Fibroblast of skin of scalp (primary cell): Measurements from ENCODE around the gene TRAPPC4. TPM values are rescaled to one million over a fixed set of nuclear protein-coding genes. Genes with fewer than 3 reads are reported as not detected.
"Not testable (repeated sequence)": the region's sequence is repeated elsewhere in the genome, so short reads cannot be mapped to it uniquely, and the experiment has no call there.

Source experiments
- DNase-seq: peaks from one replicate; pipeline ENCODE4 v3.0.0-alpha.2; 2013
- polyA plus RNA-seq, 2 experiments: library from polyadenylated mRNA; unstranded; fragments of 120-200 nt; gene quantifications; one replicate each; pipeline ENCODE4 v1.2.1, GENCODE V29; 2013; ENCODE audit not compliant: insufficient read length in 2 of 2

Gene TRAPPC4, protein sequence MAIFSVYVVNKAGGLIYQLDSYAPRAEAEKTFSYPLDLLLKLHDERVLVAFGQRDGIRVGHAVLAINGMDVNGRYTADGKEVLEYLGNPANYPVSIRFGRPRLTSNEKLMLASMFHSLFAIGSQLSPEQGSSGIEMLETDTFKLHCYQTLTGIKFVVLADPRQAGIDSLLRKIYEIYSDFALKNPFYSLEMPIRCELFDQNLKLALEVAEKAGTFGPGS
- 66.8 TPM for polyA plus RNA-seq (2013, experiment 1 of 2; ENCODE audit: insufficient read length)
- 70.1 TPM for polyA plus RNA-seq (2013, experiment 2 of 2; ENCODE audit: insufficient read length)

DNA sequence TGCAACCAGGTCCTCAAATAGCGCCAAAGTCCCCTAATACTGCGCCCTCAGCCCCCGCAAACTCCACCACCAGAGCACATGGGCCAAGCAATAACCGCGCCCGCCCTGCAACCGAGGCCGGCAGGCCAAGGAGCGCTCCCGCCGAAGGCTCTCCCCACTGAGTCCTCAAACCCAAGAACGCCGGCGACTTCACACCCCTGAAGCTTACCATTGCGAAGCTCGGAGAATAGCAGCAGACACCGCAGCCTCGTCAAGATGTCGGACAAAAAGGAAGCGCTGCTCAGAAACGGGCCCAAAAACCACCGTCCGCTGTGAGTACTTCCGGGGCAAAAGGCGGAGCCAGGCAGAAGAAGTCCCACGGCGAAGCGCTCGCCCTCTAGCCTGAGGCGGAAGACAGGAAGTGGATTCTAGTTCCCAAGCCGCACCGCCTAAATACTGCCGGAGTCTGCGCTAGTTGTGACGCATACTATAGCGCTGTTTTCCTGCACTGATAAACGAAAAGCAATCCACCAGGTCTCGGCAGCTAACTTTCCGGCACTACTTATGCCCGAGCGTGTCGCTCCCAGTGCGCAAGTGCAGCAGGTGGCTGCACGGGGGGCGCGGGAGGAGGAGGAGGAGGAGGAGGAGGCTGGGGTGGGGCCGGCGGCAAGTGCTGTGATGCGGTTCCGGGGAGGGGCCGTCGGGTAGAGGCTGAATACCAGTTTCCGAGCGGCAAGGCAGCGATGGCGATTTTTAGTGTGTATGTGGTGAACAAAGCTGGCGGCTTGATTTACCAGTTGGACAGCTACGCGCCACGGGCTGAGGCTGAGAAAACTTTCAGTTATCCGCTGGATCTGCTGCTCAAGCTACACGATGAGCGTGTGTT lies at the start of gene TRAPPC4, which contains the start of gene RPS25:
TSS of gene TRAPPC4 (plus strand) at position 693 of the 865 bp plus-strand sequence. CDS start at position 723, 30 bp downstream.
TSS of gene RPS25 (minus strand) at position 270 of the 865 bp plus-strand sequence. CDS start at position 211, 59 bp downstream.
- peak; percentile 97 for DNase-seq

DNA sequence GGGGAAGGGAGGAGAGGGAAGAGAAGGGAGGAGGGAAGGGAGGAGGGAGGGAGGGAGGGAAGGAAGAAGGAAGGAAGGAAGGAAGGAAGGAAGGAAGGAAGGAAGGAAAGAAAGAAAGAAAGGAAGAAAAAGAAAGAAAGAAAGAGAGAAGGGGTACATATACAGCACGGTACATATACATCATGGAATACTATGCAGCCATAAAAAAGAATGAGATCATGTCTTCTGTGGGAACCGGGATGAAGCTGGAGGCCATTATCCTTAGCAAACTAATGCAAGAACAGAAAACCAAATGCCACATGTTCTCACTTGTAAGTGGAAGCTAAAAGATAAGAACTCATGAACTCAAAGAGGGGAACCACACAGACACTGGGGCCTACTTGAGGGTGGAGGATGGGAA lies 49.1 kb upstream of the TRAPPC4 start:
- DNase-seq: not testable (repeated sequence)

DNA sequence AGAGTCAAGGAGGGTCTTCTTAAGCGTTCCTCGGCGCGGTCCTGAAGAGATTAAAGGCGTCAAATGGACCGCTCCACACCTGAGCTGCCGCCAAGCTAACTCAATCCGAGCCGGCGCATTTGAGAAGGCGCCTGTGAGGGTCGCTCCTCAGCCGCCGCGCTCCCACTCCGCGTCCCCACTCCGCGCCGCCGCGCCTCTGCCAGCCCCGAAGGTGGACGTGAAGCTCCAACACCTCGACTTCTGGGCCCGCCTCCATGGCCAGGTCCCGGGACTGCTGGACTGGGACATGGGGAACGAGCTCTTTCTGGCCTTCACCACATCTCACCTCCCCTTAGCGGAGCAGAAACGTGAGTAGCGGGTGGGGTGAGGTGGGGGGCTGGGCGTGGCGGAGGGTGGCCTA lies 46.9 kb upstream of the TRAPPC4 start, which contains the start of gene FOXR1:
TSS of gene FOXR1 (plus strand) at position 116 of the 400 bp plus-strand sequence. CDS start at position 287, 171 bp downstream.
- DNase-seq: no peak

DNA sequence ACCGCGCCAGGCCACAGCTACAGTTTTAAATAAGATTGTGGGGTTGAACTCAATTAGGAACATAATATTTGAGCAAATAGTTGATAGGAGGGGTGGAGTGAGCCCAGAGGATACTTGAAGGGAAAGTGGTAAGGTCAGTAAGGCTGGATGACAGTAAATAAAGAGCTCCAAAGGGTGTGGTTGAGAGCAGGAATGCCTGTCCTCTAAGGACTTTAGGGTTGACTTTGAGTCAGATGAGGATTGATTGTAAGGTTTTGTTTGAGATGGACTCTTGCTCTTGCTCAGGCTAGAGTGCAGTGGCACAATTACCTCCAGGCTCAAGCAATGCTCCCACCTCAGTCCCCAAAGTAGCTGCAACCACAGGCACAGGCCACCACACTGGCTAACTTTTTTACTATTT lies 44.6 kb upstream of the TRAPPC4 start:
- no peak for DNase-seq

DNA sequence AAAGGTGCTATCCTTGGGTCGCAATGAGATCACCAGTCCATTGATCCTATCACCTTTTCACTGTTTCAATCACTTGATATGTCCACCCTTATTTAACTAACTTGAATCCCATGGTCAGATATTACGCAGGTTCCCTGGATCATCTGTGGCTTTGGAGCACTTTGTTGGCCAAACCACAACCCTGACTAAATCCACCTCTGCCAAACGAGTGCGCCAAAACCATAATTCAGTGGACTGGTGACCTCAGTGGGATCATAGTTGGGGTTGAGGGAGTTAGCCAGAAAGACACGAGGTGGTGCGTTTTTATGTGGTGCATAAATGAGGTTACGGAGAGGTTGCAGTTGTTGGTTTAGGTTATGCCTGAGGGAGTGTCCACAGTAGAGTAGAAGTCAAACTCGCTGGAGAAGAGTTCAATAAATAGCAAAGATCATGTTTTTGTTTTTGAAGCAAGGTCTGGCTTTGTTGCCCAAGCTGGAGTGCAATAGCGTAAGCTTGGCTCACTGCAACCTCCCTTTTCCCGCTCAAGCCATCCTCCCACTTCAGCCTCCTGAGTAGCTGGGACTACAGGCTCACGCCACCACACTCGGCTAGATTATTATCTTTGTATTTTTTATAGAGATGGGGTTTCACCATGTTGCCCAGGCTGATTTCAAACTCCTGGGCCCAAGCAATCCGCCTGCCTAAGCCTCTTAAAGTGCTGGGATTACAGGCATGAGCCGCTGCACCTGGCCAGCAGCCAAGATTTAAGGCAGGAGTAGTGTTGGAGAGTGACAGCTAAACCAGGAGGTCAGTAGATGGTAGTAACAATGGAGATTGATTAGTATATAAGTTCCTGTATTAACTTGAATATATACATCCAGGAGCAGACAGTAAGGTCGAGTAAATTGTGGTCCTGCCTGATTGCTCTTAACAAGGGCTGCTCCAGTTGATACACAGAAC lies 42.5 kb upstream of the TRAPPC4 start:
- DNase-seq: no peak

DNA sequence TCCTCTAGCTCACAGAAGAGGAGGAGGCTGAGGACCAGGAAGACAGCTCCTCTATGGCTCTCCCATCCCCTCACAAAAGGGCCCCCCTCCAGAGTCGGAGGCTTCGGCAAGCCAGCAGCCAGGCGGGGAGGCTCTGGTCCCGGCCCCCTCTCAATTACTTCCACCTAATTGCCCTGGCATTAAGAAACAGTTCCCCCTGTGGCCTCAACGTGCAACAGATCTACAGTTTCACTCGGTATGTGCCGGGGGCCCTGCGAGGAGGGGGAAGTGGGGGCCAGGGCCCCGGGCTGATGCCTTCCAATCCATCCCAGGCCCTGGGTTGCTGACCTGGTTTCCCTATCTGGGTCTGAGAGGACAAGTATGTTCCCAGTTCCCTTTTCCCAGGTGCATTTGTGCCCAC lies 39.1 kb upstream of the TRAPPC4 start:
- no peak for DNase-seq

DNA sequence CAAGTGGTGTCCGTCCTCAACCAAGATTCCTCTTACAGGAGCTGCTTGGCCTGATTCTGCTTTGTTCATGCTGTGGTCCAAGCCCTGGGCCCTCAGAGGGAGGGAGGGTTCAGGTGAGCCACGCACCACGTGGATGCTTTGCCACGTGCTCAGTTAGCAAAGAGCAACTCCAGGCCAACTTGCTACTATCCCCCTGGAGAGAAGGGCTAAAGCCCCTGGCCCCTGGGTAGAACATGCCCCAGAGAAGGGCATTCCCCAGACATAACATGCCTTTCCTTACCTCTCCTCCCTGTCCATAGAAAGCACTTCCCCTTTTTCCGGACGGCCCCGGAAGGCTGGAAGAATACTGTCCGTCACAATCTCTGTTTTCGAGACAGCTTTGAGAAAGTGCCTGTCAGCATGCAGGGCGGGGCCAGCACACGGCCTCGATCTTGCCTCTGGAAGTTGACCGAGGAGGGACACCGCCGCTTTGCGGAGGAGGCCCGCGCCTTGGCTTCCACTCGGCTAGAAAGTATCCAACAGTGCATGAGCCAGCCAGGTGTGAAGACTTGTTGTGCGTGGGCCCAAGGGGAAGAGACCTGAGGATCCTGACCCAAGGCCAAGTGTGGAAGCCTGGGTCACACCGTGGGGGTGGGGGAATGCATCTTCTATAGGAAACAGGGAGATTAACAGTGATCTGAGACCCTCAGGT lies 38.2 kb upstream of the TRAPPC4 start:
- no peak for DNase-seq

DNA sequence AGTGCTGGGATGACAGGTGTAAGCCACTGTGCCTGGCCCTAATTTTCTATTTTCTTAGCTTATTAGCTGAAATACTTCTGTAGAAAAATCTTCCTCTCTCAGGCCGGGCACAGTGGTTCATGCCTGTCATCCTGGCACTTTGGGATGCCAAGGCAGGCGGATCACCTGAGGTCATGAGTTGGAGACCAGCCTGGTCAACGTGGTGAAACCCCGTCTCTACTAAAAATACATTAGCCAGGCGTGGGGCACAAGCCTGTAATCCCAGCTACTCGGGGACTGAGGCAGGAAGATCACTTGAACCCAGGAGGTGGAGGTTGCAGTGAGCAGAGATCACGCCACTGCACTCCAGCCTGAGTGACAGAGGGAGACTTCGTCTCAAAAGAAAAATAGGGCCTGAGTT lies 34.2 kb upstream of the TRAPPC4 start:
- DNase-seq: not testable (repeated sequence)

DNA sequence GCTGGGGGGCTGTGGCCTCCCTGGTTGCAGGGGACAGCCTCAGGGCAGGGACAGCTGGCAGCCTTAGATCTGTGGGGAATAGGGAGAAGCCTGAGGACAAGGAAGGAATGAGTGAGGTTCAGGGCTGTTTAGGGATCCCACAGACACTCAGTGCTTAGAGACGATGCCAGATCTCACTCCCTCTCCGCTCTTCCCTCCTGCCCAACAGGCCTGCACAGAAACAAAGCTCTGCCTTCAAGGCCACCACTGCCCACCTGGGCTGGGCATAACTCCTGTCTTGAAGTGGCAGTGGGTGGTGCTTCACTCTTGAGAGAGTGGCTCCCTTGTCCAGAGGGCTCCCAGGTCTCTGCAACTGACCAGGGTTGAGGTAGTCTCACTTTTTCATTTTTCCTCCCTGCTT lies 33.7 kb upstream of the TRAPPC4 start:
- DNase-seq: no peak

DNA sequence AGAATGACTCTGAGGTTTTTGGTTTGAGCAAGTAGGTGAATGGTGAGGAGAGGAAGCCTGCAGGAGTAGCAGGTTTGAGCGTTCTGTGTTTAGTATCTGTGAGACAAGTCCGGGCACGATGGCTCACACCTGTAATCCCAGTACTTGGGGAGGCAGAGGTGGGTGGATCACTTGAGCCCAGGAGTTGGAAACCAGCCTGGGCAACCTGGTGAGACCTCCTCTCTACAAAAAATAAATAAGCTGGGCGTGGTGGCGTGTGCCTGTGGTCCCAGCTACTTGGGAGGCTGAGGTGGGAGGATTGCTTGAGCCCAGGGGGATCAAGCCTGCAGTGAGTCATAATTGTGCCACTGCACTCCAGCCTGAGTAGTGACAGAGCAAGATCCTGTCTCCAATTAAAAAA lies 30.3 kb upstream of the TRAPPC4 start:
- no peak for DNase-seq

DNA sequence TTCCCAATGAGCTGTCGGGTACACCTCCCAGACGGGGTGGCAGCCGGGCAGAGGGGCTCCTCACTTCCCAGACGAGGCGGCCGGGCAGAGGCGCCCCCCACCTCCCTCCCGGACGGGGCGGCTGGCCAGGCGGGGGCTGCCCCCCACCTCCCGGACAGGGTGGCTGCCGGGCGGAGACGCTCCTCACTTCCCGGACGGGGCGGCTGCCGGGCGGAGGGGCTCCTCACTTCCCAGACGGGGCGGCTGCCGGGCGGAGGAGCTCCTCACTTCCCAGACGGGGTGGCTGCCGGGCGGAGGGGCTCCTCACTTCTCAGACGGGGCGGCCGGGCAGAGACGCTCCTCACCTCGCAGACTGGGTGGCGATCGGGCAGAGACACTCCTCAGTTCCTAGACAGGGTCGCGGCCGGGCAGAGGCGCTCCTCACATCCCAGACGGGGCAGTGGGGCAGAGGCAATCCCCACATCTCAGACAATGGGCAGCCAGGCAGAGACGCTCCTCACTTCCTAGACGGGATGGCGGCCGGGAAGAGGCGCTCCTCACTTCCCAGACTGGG lies 27.0 kb upstream of the TRAPPC4 start:
- DNase-seq: not testable (repeated sequence)

DNA sequence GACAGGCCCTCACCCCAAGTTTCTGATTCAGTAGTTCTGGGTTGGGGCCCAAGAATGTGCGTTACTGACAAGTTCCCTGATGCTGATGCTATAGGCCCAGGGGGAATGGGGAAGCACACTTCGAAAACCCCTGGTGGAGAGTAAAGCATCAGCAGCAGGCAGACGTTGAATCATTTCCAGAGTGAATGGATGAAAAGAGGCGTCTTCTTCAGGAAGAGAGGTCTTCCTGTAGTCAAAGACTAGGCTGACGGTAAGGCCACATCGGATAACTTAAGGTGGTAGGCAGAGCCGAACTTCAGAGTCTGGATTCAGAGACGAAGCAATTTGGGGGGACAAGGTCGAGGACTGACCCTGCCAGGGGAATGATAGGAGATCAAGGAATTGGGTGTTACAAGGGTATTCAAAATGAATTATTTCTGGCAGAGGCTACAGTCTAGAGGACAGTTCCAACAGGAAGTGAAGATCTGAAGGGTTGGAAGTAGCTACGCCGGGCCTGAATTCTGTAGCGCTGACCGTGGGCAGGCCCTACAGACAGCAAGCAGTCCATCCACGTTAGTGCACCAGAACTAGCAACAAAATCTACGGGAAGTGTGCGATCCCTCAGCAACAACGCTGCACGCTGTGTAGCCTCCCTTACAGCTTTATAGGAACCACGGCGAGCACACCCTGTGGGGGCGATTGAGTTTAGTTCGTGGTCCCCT lies 21.5 kb upstream of the TRAPPC4 start:
- DNase-seq: peak; percentile 28

DNA sequence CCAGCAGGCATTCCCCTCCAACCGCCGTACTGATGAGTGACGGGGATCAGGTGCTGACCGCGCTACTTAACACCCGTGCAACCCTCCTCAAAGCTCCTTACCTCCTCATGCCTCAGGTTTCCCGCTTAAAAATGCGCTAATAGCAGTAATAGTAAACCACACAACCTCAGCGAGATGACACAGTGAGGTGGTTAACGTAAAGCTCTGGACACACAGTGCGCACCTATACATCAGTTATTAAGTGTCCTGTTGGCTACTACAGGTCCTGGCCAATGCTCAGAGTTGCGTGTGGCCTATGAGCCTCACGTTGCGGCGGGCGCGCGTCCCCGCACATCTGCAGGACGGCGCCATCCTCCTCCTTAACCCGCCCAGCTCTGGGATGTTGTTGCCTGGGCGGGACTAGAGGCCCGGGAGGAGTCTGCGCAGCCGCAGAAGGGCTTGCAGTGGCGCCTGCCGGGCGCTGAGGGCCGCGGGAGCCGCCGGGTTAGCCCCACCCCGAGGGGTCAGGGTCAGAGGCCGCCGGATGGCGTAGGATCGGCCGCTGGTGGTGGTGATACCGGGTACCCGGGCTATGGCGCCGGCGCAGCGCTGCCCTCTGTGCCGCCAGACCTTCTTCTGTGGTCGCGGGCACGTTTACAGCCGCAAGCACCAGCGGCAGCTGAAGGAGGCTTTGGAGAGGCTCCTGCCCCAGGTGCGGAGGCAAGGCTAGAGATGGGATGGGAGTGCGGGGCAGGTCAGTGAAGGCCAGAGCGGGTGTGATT lies 20.8 kb upstream of the TRAPPC4 start, which contains the start of gene CENATAC:
TSS of gene CENATAC (plus strand) at position 512 of the 761 bp plus-strand sequence. CDS start at position 572, 60 bp downstream.
- peak; percentile 87 for DNase-seq

DNA sequence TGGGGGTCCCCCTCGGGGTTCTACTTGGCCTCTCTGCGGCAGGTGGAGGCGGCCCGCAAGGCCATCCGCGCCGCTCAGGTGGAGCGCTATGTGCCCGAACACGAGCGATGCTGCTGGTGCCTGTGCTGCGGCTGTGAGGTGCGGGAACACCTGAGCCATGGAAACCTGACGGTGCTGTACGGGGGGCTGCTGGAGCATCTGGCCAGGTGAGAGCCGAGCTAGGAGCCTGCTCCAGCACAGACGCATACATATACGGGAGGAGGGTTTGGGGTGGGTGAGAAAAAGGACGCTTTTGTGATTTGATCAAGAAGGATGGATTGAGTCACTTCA lies 20.2 kb upstream of the TRAPPC4 start:
- DNase-seq: no peak

DNA sequence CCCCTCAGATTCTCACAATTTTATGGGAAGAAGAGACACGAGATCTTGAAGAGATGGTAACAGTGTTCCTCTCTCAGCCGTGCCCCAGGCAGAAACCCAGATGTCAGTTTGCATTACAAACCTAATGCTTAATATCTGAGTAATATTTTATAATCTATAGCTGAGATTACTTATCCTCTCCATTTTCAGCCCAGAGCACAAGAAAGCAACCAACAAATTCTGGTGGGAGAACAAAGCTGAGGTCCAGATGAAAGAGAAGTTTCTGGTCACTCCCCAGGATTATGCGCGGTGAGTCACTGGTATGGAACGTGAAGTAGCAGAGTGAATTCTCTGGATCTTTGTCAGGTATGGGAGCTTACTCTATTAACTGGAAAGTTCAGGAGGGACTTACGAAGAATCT lies 19.7 kb upstream of the TRAPPC4 start:
- DNase-seq: peak; percentile 31

DNA sequence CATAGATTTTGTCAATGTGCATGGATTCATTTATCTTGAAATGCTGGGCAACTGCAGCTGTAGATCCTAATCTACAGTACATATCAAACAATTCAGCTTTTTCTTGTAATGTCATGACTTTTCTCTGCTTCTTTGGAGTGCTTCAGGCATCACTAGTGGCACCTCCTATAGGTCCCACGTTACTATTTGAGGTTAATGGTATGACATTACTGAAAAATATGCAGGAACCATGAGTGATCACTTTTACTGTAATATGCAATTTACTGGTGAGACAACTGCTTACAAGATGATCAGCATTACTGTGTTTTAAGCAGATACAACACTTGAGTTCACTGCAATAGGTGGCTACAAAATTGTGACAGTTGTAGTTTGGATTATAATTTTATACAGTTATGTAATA lies 17.7 kb upstream of the TRAPPC4 start:
- peak; percentile 25 for DNase-seq

DNA sequence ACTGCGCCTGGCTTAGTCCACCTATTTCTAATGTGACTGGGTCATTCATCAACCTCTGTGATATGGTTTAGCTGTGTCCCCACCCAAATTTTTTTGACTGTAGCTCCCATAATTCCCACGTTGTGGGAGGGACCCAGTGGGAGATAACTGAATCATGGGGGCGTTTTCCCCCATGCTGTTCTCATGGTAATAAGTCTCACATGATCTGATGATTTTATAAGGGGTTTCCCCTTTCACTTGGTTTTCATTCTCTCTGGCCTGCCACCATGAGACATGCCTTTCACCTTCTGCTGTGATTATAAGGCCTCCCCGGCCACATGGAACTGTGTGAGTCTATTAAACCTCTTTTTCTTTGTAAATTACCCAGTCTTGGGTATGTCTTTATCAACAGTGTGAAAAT lies 11.9 kb upstream of the TRAPPC4 start:
- no peak for DNase-seq

DNA sequence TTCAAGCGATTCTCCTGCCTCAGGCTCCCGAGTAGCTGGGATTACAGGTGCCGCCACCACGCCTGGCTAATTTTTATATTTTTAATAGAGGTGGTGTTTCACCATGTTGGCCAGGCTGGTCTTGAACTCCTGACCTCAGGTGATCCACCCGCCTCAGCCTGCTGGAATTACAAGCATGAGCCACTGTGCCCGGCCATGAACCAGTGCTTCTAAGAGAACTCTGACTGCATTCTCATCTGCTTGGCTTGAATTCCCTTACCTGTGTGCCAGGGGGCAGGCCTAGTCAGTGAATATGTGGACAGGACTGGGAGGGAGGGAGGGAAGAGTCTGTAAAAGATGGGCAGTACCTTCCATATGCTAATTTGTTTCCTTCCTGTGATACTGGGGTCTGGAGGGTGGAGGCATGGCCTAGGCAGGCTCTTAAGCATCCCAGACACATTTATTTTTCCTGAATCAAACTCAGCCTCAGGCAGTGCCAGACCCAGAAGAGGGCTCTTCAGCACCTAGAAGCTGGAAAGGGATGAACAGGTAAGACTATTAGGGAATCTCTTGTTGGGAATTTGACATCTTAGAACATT lies 7.0 kb upstream of the TRAPPC4 start:
- DNase-seq: no peak

DNA sequence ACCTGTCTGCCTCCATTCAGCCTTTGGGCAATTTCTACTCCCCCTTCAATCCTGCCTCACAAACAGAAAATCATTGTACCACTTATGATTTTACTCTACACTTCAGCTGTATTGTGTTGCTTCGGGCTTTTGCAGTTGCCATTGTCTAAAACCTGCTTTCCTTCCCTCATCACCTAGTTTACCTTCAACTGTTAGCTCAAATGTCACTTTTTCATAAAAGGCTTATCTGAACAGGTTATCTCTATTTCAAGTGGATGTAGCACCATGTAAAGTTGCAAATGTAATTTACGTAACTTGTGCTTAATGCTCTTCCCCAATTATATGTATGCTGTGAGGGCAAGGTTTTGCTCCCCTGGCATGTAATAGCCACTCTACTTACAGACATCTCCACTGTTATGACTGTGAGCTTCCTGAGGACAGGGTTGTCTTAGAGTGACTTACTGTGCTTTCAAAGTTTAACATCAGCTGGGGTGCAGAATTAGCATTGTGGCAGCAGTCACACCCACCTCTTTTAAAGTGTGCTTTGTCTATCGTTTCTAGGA lies 5.9 kb upstream of the TRAPPC4 start:
- no peak for DNase-seq
